Left ventricle myocardium inferior (tissue), 1 donor: Measurements from ENCODE around the gene PLA2G5. TPM values are rescaled to one million over a fixed set of nuclear protein-coding genes. Genes with fewer than 3 reads are reported as not detected.

Experiments
- DNase-seq: peaks from one replicate; pipeline ENCODE4 v3.0.0-alpha.2; 2020
- H3K27ac ChIP-seq: fragments of 200-600 bp; replicated peaks from 2 replicates; pipeline ENCODE4 v1.8.0; 2021
- H3K27me3 ChIP-seq: fragments of 200-600 bp; 2 replicates; pipeline ENCODE4 v1.8.0; 2021; ENCODE audit warnings: low read depth
- H3K36me3 ChIP-seq: fragments of 200-600 bp; 2 replicates; pipeline ENCODE4 v1.8.0; 2021
- H3K4me1 ChIP-seq: fragments of 200-600 bp; 2 replicates; pipeline ENCODE4 v1.8.0; 2021
- H3K4me3 ChIP-seq: fragments of 200-600 bp; 2 replicates; pipeline ENCODE4 v1.8.0; 2021; ENCODE audit warnings: mild to moderate bottlenecking, moderate library complexity
- H3K9me3 ChIP-seq: fragments of 200-600 bp; replicated peaks from 2 replicates; pipeline ENCODE4 v1.8.0; 2021
- CTCF ChIP-seq: fragments of 200-600 bp; IDR thresholded peaks from 2 replicates; pipeline ENCODE4 v1.8.0; 2021; ENCODE audit warnings: antibody characterized with exemption, mild to moderate bottlenecking, borderline replicate concordance
- intact Hi-C: fragments of 100-400 bp; cut with micrococcal nuclease; formaldehyde crosslinking; loops from one replicate; pipeline ENCODE4 v1.11.0; 2022
- total RNA-seq: library from RNA; stranded (reverse); fragmentation: NEBNext Ultra II Directional; extraction: Animal tissue kit (Norgen Biotek cat#: 25700); gene quantifications from one replicate; pipeline ENCODE4 v1.2.1, GENCODE V29; 2021
- donor health status: DM: no; HTN: yes; CAD: no; lungs with severe emphysema.

PLA2G5 gene
- total RNA-seq, 1 donor from 2014 or later, result 51.4 TPM

- Histone ChIP-seq H3K4me1 (peaks cover 85% of the 10 kb centered on the region), H3K4me3 (no peak overlapping the region), H3K27ac (peak overlapping the region; percentile 47), H3K36me3 (peaks cover 19% of the 10 kb centered on the region), H3K27me3 (no peaks in the 10 kb centered on the region), H3K9me3 (no peaks in the 10 kb centered on the region)
- intact Hi-C loops, result no loop called here
- no peak for DNase-seq
- TF ChIP-seq CTCF, result no peak
These were observed 8.2 kb downstream of the PLA2G5 start for GRCh38 chr1:20078171-20078651.

- intact Hi-C loops, result no loop called here
- peaks cover 85% of the 10 kb centered on the region for H3K4me1 ChIP-seq
These were observed 8.7 kb downstream of the PLA2G5 start for GRCh38 chr1:20078711-20079110.

GRCh38 chr1:20079661-20080305, 9.8 kb downstream of the PLA2G5 start:
- intact Hi-C loops, result no loop called here
- no peak for TF ChIP-seq CTCF
- Histone ChIP-seq H3K9me3 (no peaks in the 10 kb centered on the region), H3K27me3 (no peaks in the 10 kb centered on the region), H3K36me3 (peaks cover 28% of the 10 kb centered on the region), H3K4me1 (peaks cover 85% of the 10 kb centered on the region), H3K27ac (peak overlapping the region; percentile 64), H3K4me3 (no peak overlapping the region)
- no peak for DNase-seq

More at GRCh38 chr1:20078711-20079110, 8.7 kb downstream of the PLA2G5 start:
- H3K36me3 ChIP-seq, result peaks cover 22% of the 10 kb centered on the region
- H3K27ac ChIP-seq, result peak overlapping the region; percentile 64
- TF ChIP-seq CTCF, result no peak
- H3K9me3 ChIP-seq, result no peaks in the 10 kb centered on the region
- no peak for DNase-seq
- H3K27me3 ChIP-seq, result no peaks in the 10 kb centered on the region
- no peak overlapping the region for H3K4me3 ChIP-seq

GRCh38 chr1:20080441-20081352, 10.7 kb downstream of the PLA2G5 start:
- intact Hi-C loops, result no loop called here
- no peak for TF ChIP-seq CTCF
- Histone ChIP-seq H3K4me1 (peaks cover 88% of the 10 kb centered on the region), H3K27ac (peak overlapping the region; percentile 64), H3K36me3 (peaks cover 37% of the 10 kb centered on the region), H3K27me3 (no peaks in the 10 kb centered on the region), H3K9me3 (no peaks in the 10 kb centered on the region), H3K4me3 (no peak overlapping the region)
- no peak for DNase-seq

GRCh38 chr1:20081353-20081810, 11.4 kb downstream of the PLA2G5 start:
- peaks cover 84% of the 10 kb centered on the region for H3K4me1 ChIP-seq

More at GRCh38 chr1:20081353-20081810, 11.4 kb downstream of the PLA2G5 start:
- Histone ChIP-seq H3K27ac (peak overlapping the region; percentile 64), H3K9me3 (no peaks in the 10 kb centered on the region), H3K27me3 (no peaks in the 10 kb centered on the region), H3K4me3 (no peak overlapping the region), H3K36me3 (peaks cover 40% of the 10 kb centered on the region)
- intact Hi-C loops, result no loop called here
- TF ChIP-seq CTCF, result no peak
- no peak for DNase-seq
